Thyroid gland (tissue), 4 donors: ENCODE data around the gene ARMC7.

ENCODE experiments used
- CTCF ChIP-seq, 6 experiments: fragments of 200-600 bp in 3 of 6; fragments of 450-650 bp in 3 of 6; sonication (generic) in 3 of 6; IDR thresholded peaks; one replicate each; pipeline ENCODE4 v1.5.1; 2016 to 2019; ENCODE audit warnings: antibody characterized with exemption in 6 of 6, mild to moderate bottlenecking in 2 of 6, inconsistent platforms in 1 of 6, moderate library complexity in 1 of 6
- POLR2A ChIP-seq, 2 donors: fragments of 450-650 bp; IDR thresholded peaks; one replicate each; pipeline ENCODE4 v1.6.1; 2017; ENCODE audit warnings: antibody characterized with exemption in 2 of 2, mild to moderate bottlenecking in 2 of 2, moderate library complexity in 1 of 2

- TF ChIP-seq CTCF (IDR thresholded peaks at IDR 0.05) (no peak), POLR2A (IDR thresholded peaks at IDR 0.05) (no peak)
Measured at GRCh38 chr17:75152523-75152921, 42.8 kb downstream of the ARMC7 start.
